Measurements from ENCODE around the gene KLHL24.

Gene KLHL24

GRCh38 chr3:183641882-183642281, 6.5 kb downstream of the KLHL24 start:
- TF ChIP-seq, protein P1, sequence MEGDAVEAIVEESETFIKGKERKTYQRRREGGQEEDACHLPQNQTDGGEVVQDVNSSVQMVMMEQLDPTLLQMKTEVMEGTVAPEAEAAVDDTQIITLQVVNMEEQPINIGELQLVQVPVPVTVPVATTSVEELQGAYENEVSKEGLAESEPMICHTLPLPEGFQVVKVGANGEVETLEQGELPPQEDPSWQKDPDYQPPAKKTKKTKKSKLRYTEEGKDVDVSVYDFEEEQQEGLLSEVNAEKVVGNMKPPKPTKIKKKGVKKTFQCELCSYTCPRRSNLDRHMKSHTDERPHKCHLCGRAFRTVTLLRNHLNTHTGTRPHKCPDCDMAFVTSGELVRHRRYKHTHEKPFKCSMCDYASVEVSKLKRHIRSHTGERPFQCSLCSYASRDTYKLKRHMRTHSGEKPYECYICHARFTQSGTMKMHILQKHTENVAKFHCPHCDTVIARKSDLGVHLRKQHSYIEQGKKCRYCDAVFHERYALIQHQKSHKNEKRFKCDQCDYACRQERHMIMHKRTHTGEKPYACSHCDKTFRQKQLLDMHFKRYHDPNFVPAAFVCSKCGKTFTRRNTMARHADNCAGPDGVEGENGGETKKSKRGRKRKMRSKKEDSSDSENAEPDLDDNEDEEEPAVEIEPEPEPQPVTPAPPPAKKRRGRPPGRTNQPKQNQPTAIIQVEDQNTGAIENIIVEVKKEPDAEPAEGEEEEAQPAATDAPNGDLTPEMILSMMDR (IDR thresholded peaks at IDR 0.05; ENCODE audit: poor library complexity, severe bottlenecking) = no peak
- H3K36me3 ChIP-seq (ENCODE audit: low read depth) = no peaks in the 10 kb centered on the region
- H3K4me1 ChIP-seq (ENCODE audit: insufficient read depth, poor library complexity, severe bottlenecking) = peaks cover 8% of the 10 kb centered on the region
- H3K9me3 ChIP-seq (ENCODE audit: severe bottlenecking) = no peaks in the 10 kb centered on the region
- H3K4me3 ChIP-seq (ENCODE audit: severe bottlenecking) = no peak overlapping the region
- no peaks in the 10 kb centered on the region for H3K27me3 ChIP-seq (ENCODE audit: insufficient read depth, poor library complexity, severe bottlenecking)
- H3K27ac ChIP-seq (ENCODE audit: poor library complexity, severe bottlenecking) = no peak overlapping the region
- DNase-seq (ENCODE audit: low spot score) (no peak), ATAC-seq (ENCODE audit: low read depth) (no peak)

- Histone ChIP-seq H3K9me3 (ENCODE audit: severe bottlenecking) (no peaks in the 10 kb centered on the region), H3K4me1 (ENCODE audit: insufficient read depth, poor library complexity, severe bottlenecking) (no peaks in the 10 kb centered on the region), H3K36me3 (ENCODE audit: low read depth) (no peaks in the 10 kb centered on the region), H3K27ac (ENCODE audit: poor library complexity, severe bottlenecking) (no peak overlapping the region), H3K27me3 (ENCODE audit: insufficient read depth, poor library complexity, severe bottlenecking) (no peaks in the 10 kb centered on the region), H3K4me3 (ENCODE audit: severe bottlenecking) (no peak overlapping the region)
- no peak for ATAC-seq (ENCODE audit: low read depth)
- TF ChIP-seq, protein P1 (IDR thresholded peaks at IDR 0.05; ENCODE audit: poor library complexity, severe bottlenecking) = no peak
- no peak for DNase-seq (ENCODE audit: low spot score)
Observed at GRCh38 chr3:183644244-183644643, 8.8 kb downstream of the KLHL24 start.

DNA sequence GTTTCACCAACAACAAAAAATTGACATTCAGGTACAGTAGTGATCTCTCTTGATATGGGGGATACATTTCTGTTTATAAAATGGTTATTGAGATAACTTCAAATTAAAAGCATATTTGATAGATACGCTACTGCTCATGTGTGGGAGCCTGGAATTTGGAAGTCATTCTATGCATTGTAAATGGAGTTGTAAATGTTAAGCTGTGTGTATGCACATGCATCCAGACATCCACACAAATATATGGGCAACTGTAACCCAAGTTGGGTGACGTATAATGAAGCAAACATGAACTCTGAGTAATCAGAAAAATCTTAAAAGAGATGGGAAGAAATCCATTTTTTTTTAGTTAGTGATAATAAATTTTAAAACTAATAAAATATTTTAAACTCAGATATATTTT, 9.8 kb downstream of the KLHL24 start:
- DNase-seq (ENCODE audit: low spot score) (no peak), ATAC-seq (ENCODE audit: low read depth) (no peak)
- H3K27me3 ChIP-seq (ENCODE audit: insufficient read depth, poor library complexity, severe bottlenecking) = no peaks in the 10 kb centered on the region
- no peak overlapping the region for H3K4me3 ChIP-seq (ENCODE audit: severe bottlenecking)
- H3K9me3 ChIP-seq (ENCODE audit: severe bottlenecking) = no peaks in the 10 kb centered on the region
- no peaks in the 10 kb centered on the region for H3K4me1 ChIP-seq (ENCODE audit: insufficient read depth, poor library complexity, severe bottlenecking)
- no peak overlapping the region for H3K27ac ChIP-seq (ENCODE audit: poor library complexity, severe bottlenecking)
- TF ChIP-seq, protein P1 (IDR thresholded peaks at IDR 0.05; ENCODE audit: poor library complexity, severe bottlenecking) = no peak
- no peaks in the 10 kb centered on the region for H3K36me3 ChIP-seq (ENCODE audit: low read depth)

GRCh38 chr3:183650554-183650953, 15.1 kb downstream of the KLHL24 start:
- TF ChIP-seq, protein P1 (IDR thresholded peaks at IDR 0.05; ENCODE audit: poor library complexity, severe bottlenecking) = no peak
- Histone ChIP-seq H3K27me3 (ENCODE audit: insufficient read depth, poor library complexity, severe bottlenecking) (no peaks in the 10 kb centered on the region), H3K36me3 (ENCODE audit: low read depth) (no peaks in the 10 kb centered on the region), H3K4me3 (ENCODE audit: severe bottlenecking) (no peak overlapping the region), H3K27ac (ENCODE audit: poor library complexity, severe bottlenecking) (no peak overlapping the region), H3K9me3 (ENCODE audit: severe bottlenecking) (peaks cover 22% of the 10 kb centered on the region), H3K4me1 (ENCODE audit: insufficient read depth, poor library complexity, severe bottlenecking) (no peaks in the 10 kb centered on the region)
- no peak for DNase-seq (ENCODE audit: low spot score)
- ATAC-seq (ENCODE audit: low read depth) = no peak

- DNase-seq (ENCODE audit: low spot score) = no peak
- ATAC-seq (ENCODE audit: low read depth) = no peak
- H3K27ac ChIP-seq (ENCODE audit: poor library complexity, severe bottlenecking) = no peak overlapping the region
- peaks cover 22% of the 10 kb centered on the region for H3K9me3 ChIP-seq (ENCODE audit: severe bottlenecking)
- no peaks in the 10 kb centered on the region for H3K4me1 ChIP-seq (ENCODE audit: insufficient read depth, poor library complexity, severe bottlenecking)
- no peaks in the 10 kb centered on the region for H3K27me3 ChIP-seq (ENCODE audit: insufficient read depth, poor library complexity, severe bottlenecking)
- TF ChIP-seq, protein P1 (IDR thresholded peaks at IDR 0.05; ENCODE audit: poor library complexity, severe bottlenecking) = no peak
- H3K36me3 ChIP-seq (ENCODE audit: low read depth) = no peaks in the 10 kb centered on the region
- H3K4me3 ChIP-seq (ENCODE audit: severe bottlenecking) = no peak overlapping the region
Observed at GRCh38 chr3:183653209-183654064, 18.0 kb downstream of the KLHL24 start.

Data from RWPE2 (cell line).